Endodermal cell (in vitro differentiated cells): Measurements from ENCODE around the gene MYCN. TPM values are rescaled to one million over a fixed set of nuclear protein-coding genes. Genes with fewer than 3 reads are reported as not detected.

Experiments
- DNase-seq: peaks from one replicate; pipeline ENCODE4 v3.0.0-alpha.2; 2017
- H3K27ac ChIP-seq: 2 replicates; pipeline ENCODE4 v1.5.1; 2013; ENCODE audit warnings: mild to moderate bottlenecking, low read depth, low read length, moderate library complexity
- H3K27me3 ChIP-seq: 2 replicates; pipeline ENCODE4 v1.6.1; 2013; ENCODE audit warnings: mild to moderate bottlenecking, low read length, moderate library complexity; ENCODE audit not compliant: insufficient read depth, control insufficient read depth, poor library complexity, severe bottlenecking
- H3K36me3 ChIP-seq: 2 replicates; pipeline ENCODE4 v1.7.0; 2013; ENCODE audit warnings: mild to moderate bottlenecking, low read length, moderate library complexity; ENCODE audit not compliant: control insufficient read depth, insufficient read depth
- H3K4me1 ChIP-seq: one replicate; pipeline ENCODE4 v1.7.0; 2013; ENCODE audit warnings: low read length; ENCODE audit not compliant: control insufficient read depth, insufficient read depth
- H3K4me3 ChIP-seq: 2 replicates; pipeline ENCODE4 v1.5.1; 2013; ENCODE audit warnings: mild to moderate bottlenecking, low read length, moderate library complexity
- H3K9ac ChIP-seq: 2 replicates; pipeline ENCODE4 v1.6.1; 2013; ENCODE audit warnings: mild to moderate bottlenecking, low read length, moderate library complexity; ENCODE audit not compliant: poor library complexity, severe bottlenecking; ENCODE audit errors: extremely low read depth
- H3K9me3 ChIP-seq: 2 replicates; pipeline ENCODE4 v1.6.1; 2013; ENCODE audit warnings: mild to moderate bottlenecking, low read length, moderate library complexity; ENCODE audit not compliant: control insufficient read depth
- H3K27ac Mint-ChIP-seq: 2 replicates; pipeline ENCODE4 v1.8.0; 2020; ENCODE audit warnings: mixed read lengths
- H3K27me3 Mint-ChIP-seq: 2 replicates; pipeline ENCODE4 v1.8.0; 2021; ENCODE audit warnings: mild to moderate bottlenecking, mixed read lengths; ENCODE audit not compliant: insufficient read depth
- H3K36me3 Mint-ChIP-seq: 2 replicates; pipeline ENCODE4 v1.8.0; 2020; ENCODE audit warnings: low read depth, mixed read lengths
- H3K4me1 Mint-ChIP-seq: 2 replicates; pipeline ENCODE4 v1.8.0; 2020; ENCODE audit warnings: mixed read lengths
- H3K4me3 Mint-ChIP-seq: 2 replicates; pipeline ENCODE4 v1.8.0; 2020; ENCODE audit warnings: mild to moderate bottlenecking, moderate library complexity, mixed read lengths
- H3K9me3 Mint-ChIP-seq: 2 replicates; pipeline ENCODE4 v1.8.0; 2020; ENCODE audit warnings: mild to moderate bottlenecking, mixed read lengths
- WGBS, 2 experiments: methylation state at CpG; one replicate each; pipeline versions ENCODE4 v1.1.5 to v1.1.7; 2013; ENCODE audit warnings: missing lambda C conversion rate in 2 of 2, mixed read lengths in 1 of 2; ENCODE audit not compliant: insufficient coverage in 1 of 2, insufficient read length in 1 of 2; 5-methylcytosine and 5-hydroxymethylcytosine counted together
- total RNA-seq, 2 donors: library from RNA; stranded (reverse); fragmentation: NEBNext Ultra II Directional in 1 of 2; extraction: Animal tissue kit (Norgen Biotek cat#: 25700) in 1 of 2; gene quantifications; 2 replicates in 1 of 2; 3 replicates in 1 of 2; pipeline ENCODE4 v1.2.1, GENCODE V29; 2021
- TF ChIP-seq, protein P1 (sequence below): fragments of 200-600 bp; sonication (generic); conservative IDR thresholded peaks from 2 replicates; pipeline ENCODE4 v1.5.0; 2021; ENCODE audit warnings: antibody characterized with exemption, mild to moderate bottlenecking

Gene MYCN
- total RNA-seq, 2 donors from 2014 or later: 36.8 to 52.3 TPM

GRCh38 chr2:15935189-15935588 lies 5.2 kb upstream of the MYCN start:
- H3K27ac ChIP-seq: no peak overlapping the region
- H3K9me3 Mint-ChIP-seq: peaks cover 4% of the 10 kb centered on the region
- H3K36me3 Mint-ChIP-seq: no peaks in the 10 kb centered on the region
- no peak overlapping the region for H3K27ac Mint-ChIP-seq
- H3K27me3 Mint-ChIP-seq: peaks cover 10% of the 10 kb centered on the region
- H3K4me1 ChIP-seq: no peaks in the 10 kb centered on the region
- TF ChIP-seq, protein P1, sequence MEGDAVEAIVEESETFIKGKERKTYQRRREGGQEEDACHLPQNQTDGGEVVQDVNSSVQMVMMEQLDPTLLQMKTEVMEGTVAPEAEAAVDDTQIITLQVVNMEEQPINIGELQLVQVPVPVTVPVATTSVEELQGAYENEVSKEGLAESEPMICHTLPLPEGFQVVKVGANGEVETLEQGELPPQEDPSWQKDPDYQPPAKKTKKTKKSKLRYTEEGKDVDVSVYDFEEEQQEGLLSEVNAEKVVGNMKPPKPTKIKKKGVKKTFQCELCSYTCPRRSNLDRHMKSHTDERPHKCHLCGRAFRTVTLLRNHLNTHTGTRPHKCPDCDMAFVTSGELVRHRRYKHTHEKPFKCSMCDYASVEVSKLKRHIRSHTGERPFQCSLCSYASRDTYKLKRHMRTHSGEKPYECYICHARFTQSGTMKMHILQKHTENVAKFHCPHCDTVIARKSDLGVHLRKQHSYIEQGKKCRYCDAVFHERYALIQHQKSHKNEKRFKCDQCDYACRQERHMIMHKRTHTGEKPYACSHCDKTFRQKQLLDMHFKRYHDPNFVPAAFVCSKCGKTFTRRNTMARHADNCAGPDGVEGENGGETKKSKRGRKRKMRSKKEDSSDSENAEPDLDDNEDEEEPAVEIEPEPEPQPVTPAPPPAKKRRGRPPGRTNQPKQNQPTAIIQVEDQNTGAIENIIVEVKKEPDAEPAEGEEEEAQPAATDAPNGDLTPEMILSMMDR: no peak
- WGBS, 2 experiments: 87% methylated on average over 4 of the region's 6 CpGs; no CpG with 5 or more reads in 1 of the 2 experiments
- H3K4me3 Mint-ChIP-seq: no peak overlapping the region
- H3K27me3 ChIP-seq: peaks cover 11% of the 10 kb centered on the region
- no peak overlapping the region for H3K9ac ChIP-seq
- DNase-seq: no peak
- peaks cover 6% of the 10 kb centered on the region for H3K4me1 Mint-ChIP-seq
- no peaks in the 10 kb centered on the region for H3K9me3 ChIP-seq
- H3K36me3 ChIP-seq: no peaks in the 10 kb centered on the region
- no peak overlapping the region for H3K4me3 ChIP-seq

- Mint-ChIP-seq H3K4me1 (peaks cover 6% of the 10 kb centered on the region), H3K36me3 (no peaks in the 10 kb centered on the region)
- WGBS, 2 experiments: 69 to 70% methylated on average over 2 to 4 of the region's 4 CpGs
These were observed 4.7 kb upstream of the MYCN start for GRCh38 chr2:15935675-15936074.

DNA sequence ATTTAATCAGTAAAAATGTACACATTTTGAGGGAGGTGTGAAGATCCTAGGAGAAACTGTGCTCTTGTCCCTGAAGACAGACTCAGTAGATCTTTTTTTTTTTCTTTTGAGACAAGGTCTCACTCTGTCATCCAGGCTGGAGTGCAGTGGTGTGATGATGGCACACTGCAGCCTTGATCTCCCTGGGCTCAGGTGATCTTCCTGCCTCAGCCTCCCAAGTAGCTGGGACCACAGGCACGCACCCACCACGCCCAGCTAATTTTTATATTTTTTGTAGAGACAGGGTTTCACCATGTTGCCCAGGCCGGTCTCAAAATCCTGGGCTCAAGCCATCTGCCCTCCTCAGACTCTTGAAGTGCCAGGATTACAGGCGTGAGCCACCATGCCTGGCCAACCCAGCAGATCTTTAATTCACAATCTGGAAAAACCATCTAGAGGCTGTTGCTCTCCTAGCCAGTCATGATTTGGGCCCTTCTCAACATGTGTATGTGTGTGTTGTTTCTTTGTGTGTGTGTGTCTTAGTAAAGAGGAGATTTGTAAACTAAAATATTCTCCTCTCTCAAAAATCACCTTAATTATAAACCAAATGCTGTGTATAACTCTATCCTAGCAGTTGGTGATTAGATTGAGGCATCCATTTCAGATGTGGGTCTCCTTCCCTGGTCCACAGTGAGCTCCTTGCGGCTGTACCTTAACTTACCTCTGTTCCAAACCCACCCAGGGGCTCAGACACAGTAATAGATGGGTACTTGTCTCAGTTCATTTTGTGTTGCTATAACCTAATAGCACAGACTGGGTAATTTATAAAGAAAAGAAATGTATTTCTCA lies 3.9 kb upstream of the MYCN start:
- Mint-ChIP-seq H3K36me3 (no peaks in the 10 kb centered on the region), H3K27ac (no peak overlapping the region), H3K4me1 (peaks cover 6% of the 10 kb centered on the region), H3K9me3 (no peaks in the 10 kb centered on the region), H3K4me3 (no peak overlapping the region), H3K27me3 (peaks cover 10% of the 10 kb centered on the region)
- no peak overlapping the region for H3K4me3 ChIP-seq
- H3K9me3 ChIP-seq: no peaks in the 10 kb centered on the region
- no peak overlapping the region for H3K27ac ChIP-seq
- no peak overlapping the region for H3K9ac ChIP-seq
- no peak for DNase-seq
- no peaks in the 10 kb centered on the region for H3K36me3 ChIP-seq
- H3K27me3 ChIP-seq: peaks cover 11% of the 10 kb centered on the region
- no peaks in the 10 kb centered on the region for H3K4me1 ChIP-seq
- 92 to 96% methylated on average over 4 to 5 of the region's 5 CpGs for WGBS, 2 experiments
- TF ChIP-seq, protein P1: no peak

More at GRCh38 chr2:15935675-15936074, 4.7 kb upstream of the MYCN start:
- Mint-ChIP-seq H3K27ac (no peak overlapping the region), H3K27me3 (peaks cover 10% of the 10 kb centered on the region), H3K4me3 (no peak overlapping the region), H3K9me3 (peaks cover 2% of the 10 kb centered on the region)
- Histone ChIP-seq H3K9me3 (no peaks in the 10 kb centered on the region), H3K27ac (no peak overlapping the region), H3K36me3 (no peaks in the 10 kb centered on the region), H3K9ac (no peak overlapping the region), H3K4me3 (no peak overlapping the region), H3K4me1 (no peaks in the 10 kb centered on the region), H3K27me3 (peaks cover 11% of the 10 kb centered on the region)
- TF ChIP-seq, protein P1: no peak
- no peak for DNase-seq
